Fibroblast of lung (primary cell): ENCODE data around the gene ADAM33. TPM values are rescaled to one million over a fixed set of nuclear protein-coding genes. Genes with fewer than 3 reads are reported as not detected.

Experiments used
- DNase-seq, 2 donors: peaks; one replicate each; pipeline versions ENCODE4 v3.0.0 to v3.0.0-alpha.2; 2010; ENCODE audit warnings: low read depth in 2 of 2
- H2AFZ ChIP-seq: 2 replicates; pipeline ENCODE4 v1.5.1; 2012; ENCODE audit warnings: low read length, control low read depth, inconsistent platforms
- H3K27ac ChIP-seq: 2 replicates; pipeline ENCODE4 v1.5.1; 2011; ENCODE audit warnings: low read length, control low read depth; ENCODE audit not compliant: insufficient read depth
- H3K27me3 ChIP-seq: 2 replicates; pipeline ENCODE4 v1.5.1; 2011; ENCODE audit warnings: mild to moderate bottlenecking, low read length; ENCODE audit not compliant: control insufficient read depth, insufficient read depth
- H3K36me3 ChIP-seq: 2 replicates; pipeline ENCODE4 v1.5.1; 2011; ENCODE audit warnings: low read length; ENCODE audit not compliant: control insufficient read depth, insufficient read depth
- H3K4me1 ChIP-seq: 2 replicates; pipeline ENCODE4 v1.5.1; 2011; ENCODE audit warnings: low read length; ENCODE audit not compliant: control insufficient read depth, insufficient read depth; ENCODE audit errors: extremely low read depth
- H3K4me2 ChIP-seq: 2 replicates; pipeline ENCODE4 v1.5.1; 2011; ENCODE audit warnings: low read length, control low read depth; ENCODE audit not compliant: insufficient read depth; ENCODE audit errors: extremely low read depth
- H3K4me3 ChIP-seq, 4 experiments: fragments of 200-600 bp in 1 of 4; sonication (generic) in 1 of 4; replicated peaks in 1 of 4; 2 replicates each; pipeline ENCODE4 v1.5.1; 2011 to 2016; ENCODE audit warnings: low read length in 4 of 4, low read depth in 3 of 4, mild to moderate bottlenecking in 3 of 4, control low read depth in 2 of 4, inconsistent platforms in 1 of 4, mixed read lengths in 1 of 4; ENCODE audit not compliant: insufficient read depth in 1 of 4; ENCODE audit errors: control extremely low read depth in 1 of 4
- H3K79me2 ChIP-seq: 2 replicates; pipeline ENCODE4 v1.5.1; 2012; ENCODE audit warnings: mild to moderate bottlenecking, low read length, inconsistent platforms; ENCODE audit not compliant: control insufficient read depth, insufficient read depth
- H3K9ac ChIP-seq: 2 replicates; pipeline ENCODE4 v1.5.1; 2011; ENCODE audit warnings: mild to moderate bottlenecking, low read length, control low read depth; ENCODE audit not compliant: insufficient read depth
- H3K9me3 ChIP-seq: 2 replicates; pipeline ENCODE4 v1.5.1; 2012; ENCODE audit warnings: low read depth, low read length; ENCODE audit not compliant: control insufficient read depth, insufficient read depth
- H4K20me1 ChIP-seq: 2 replicates; pipeline ENCODE4 v1.5.1; 2011; ENCODE audit warnings: low read length; ENCODE audit not compliant: control insufficient read depth, insufficient read depth; ENCODE audit errors: extremely low read depth
- CTCF ChIP-seq, 2 donors: IDR thresholded peaks in 1 of 2; conservative IDR thresholded peaks in 1 of 2; 1 replicate in 1 of 2; 2 replicates in 1 of 2; pipeline ENCODE4 v1.5.1; 2011 to 2012; ENCODE audit warnings: low read length in 2 of 2, control low read depth in 1 of 2, inconsistent platforms in 1 of 2, low read depth in 1 of 2, mild to moderate bottlenecking in 1 of 2
- EZH2 ChIP-seq: IDR thresholded peaks from 2 replicates; pipeline ENCODE4 v1.5.1; 2012; ENCODE audit warnings: low read length, control low read depth, mild to moderate bottlenecking; ENCODE audit errors: missing control alignments
- polyA plus RNA-seq, 2 donors: library from polyadenylated mRNA; depleted of rRNA in 1 of 2; stranded (reverse) in 1 of 2; unstranded in 1 of 2; fragments of >200 nt; gene quantifications; 2 replicates each; pipeline ENCODE4 v1.2.1, GENCODE V29; 2011 to 2012; ENCODE audit warnings: missing spikeins in 1 of 2
- total RNA-seq: library from RNA; depleted of rRNA; stranded (reverse); fragments of >200 nt; gene quantifications from 2 replicates; pipeline ENCODE4 v1.2.1, GENCODE V29; 2014

The ADAM33 gene
- total and polyA plus RNA-seq, 2 donors (not counting 1 experiment from before 2014, with no cell fraction given): 29.4 to 67.9 TPM

DNA sequence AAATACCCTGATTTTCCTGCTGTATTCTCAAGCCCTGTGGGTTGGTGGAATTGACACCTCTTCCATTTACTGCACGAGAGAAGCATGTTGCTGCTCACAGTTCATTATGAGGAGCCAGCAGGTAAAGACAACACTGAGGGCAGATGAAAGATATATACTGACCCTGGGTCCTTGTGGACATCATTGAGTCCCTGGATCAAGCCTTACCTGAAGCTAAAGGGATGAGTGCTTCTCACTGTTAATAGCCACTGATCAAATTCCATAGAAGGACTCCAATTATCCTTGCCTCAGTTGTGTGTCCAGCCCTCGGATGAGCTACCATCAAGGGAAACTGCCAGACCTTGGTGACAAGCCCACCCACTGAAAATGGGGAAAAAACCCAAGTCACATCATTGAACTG is 38.3 kb upstream of the ADAM33 start:
- Histone ChIP-seq H3K9me3 (no peaks in the 10 kb centered on the region), H3K4me3 (no peak overlapping the region), H2AFZ (no peak overlapping the region), H3K4me1 (no peaks in the 10 kb centered on the region), H3K27me3 (peaks cover 4% of the 10 kb centered on the region), H3K4me2 (no peak overlapping the region), H3K36me3 (no peaks in the 10 kb centered on the region), H4K20me1 (no peaks in the 10 kb centered on the region), H3K79me2 (no peaks in the 10 kb centered on the region), H3K27ac (no peak overlapping the region), H3K9ac (no peak overlapping the region)
- no peak for TF ChIP-seq EZH2
- no peak for TF ChIP-seq CTCF (conservative IDR thresholded peaks at IDR 0.05 in 1 of 2, IDR thresholded peaks at IDR 0.05 in 1 of 2; ENCODE audit: low read depth in 1 of 2, low read length in 2 of 2)
- no peak for DNase-seq

DNA sequence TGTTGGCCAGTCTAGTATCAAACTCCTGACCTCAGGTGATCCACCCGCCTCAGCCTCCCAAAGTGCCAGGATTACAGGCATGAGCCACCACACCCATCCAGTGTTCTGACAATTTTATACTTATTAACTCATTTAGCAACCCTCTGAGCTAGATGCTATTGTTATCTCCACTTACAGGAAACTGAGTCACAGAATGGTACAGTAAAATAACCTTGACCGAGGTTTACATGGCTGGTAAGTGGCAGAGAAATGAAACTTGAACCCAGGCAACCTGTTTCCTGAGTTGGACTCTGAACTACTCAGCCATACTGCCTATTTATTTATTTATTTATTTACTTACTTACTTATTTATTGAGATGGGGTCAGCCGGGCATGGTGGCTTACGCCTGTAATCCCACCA is 37.2 kb upstream of the ADAM33 start:
- Histone ChIP-seq H3K4me1 (no peaks in the 10 kb centered on the region), H3K4me2 (no peak overlapping the region), H3K4me3 (no peak overlapping the region), H3K9me3 (no peaks in the 10 kb centered on the region), H3K27me3 (peaks cover 4% of the 10 kb centered on the region), H3K27ac (no peak overlapping the region), H2AFZ (no peak overlapping the region), H3K9ac (no peak overlapping the region), H3K79me2 (no peaks in the 10 kb centered on the region), H4K20me1 (no peaks in the 10 kb centered on the region), H3K36me3 (no peaks in the 10 kb centered on the region)
- TF ChIP-seq EZH2 (no peak), CTCF (conservative IDR thresholded peaks at IDR 0.05 in 1 of 2, IDR thresholded peaks at IDR 0.05 in 1 of 2; ENCODE audit: low read depth in 1 of 2, low read length in 2 of 2) (no peak)
- DNase-seq: no peak

- no peaks in the 10 kb centered on the region for H3K79me2 ChIP-seq
- TF ChIP-seq EZH2: no peak
- peak; percentile 74 to 88 for TF ChIP-seq CTCF (conservative IDR thresholded peaks at IDR 0.05 in 1 of 2, IDR thresholded peaks at IDR 0.05 in 1 of 2; ENCODE audit: low read depth in 1 of 2, low read length in 2 of 2)
- no peaks in the 10 kb centered on the region for H4K20me1 ChIP-seq
These were observed 34.5 kb upstream of the ADAM33 start for GRCh38 chr20:3716195-3716834.

More at GRCh38 chr20:3716195-3716834, 34.5 kb upstream of the ADAM33 start:
- Histone ChIP-seq H3K27ac (no peak overlapping the region), H3K9ac (no peak overlapping the region), H2AFZ (no peak overlapping the region), H3K4me2 (no peak overlapping the region), H3K36me3 (no peaks in the 10 kb centered on the region), H3K9me3 (no peaks in the 10 kb centered on the region), H3K4me3 (no peak overlapping the region), H3K4me1 (no peaks in the 10 kb centered on the region), H3K27me3 (peaks cover 4% of the 10 kb centered on the region)
- peak; percentile 34 to 55 for DNase-seq
